GM19452 (cell line): ENCODE measurements around the gene PLCG2.

Experiments used
- ATAC-seq: cut with Tn5 transposase; IDR thresholded peaks from one replicate; pipeline ENCODE4 v1.9.1; 2021; ENCODE audit not compliant: unreplicated experiment

Gene PLCG2

GRCh38 chr16:81814751-81815428 is 35.8 kb downstream of the PLCG2 start:
- no peak for ATAC-seq

DNA sequence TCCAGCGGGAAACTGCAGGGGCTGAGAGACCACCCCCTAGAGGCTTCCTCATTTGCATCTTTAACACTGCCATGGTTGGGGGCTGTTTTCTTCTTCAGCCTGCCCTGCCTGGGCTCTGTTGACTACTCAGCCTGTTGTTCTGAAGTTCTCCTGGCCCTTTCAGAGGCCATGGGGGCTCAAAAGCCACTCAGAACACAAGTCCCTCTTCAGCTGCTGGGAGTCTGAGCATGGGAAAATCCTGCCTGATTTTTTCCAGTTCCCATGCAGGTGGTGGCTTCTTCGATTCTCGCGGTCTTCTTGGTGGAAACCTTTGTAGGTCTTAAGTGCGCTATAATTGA is 36.3 kb downstream of the PLCG2 start:
- ATAC-seq = no peak

GRCh38 chr16:81816351-81816750 is 37.3 kb downstream of the PLCG2 start:
- ATAC-seq = no peak

GRCh38 chr16:81816793-81817210 is 37.7 kb downstream of the PLCG2 start:
- no peak for ATAC-seq

DNA sequence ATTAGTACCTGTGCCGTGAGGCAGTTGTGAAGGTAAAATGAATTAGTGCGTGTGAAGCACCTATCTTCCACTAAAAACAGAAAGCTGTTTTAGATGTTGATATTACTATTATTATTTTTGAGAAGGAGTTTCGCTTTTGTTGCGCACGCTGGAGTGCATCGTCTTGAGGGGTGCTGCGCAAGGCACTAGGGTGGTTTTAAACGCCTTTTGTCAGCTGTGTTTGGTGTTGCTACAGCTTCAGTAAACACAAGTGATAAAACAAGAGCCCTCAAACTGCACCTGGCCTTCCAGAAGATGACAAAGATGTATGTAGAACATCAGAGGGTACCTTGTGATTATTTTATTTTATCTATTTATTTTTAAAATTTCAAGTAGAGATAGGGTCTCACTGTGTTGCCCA is 38.2 kb downstream of the PLCG2 start:
- peak; percentile 29 for ATAC-seq

DNA sequence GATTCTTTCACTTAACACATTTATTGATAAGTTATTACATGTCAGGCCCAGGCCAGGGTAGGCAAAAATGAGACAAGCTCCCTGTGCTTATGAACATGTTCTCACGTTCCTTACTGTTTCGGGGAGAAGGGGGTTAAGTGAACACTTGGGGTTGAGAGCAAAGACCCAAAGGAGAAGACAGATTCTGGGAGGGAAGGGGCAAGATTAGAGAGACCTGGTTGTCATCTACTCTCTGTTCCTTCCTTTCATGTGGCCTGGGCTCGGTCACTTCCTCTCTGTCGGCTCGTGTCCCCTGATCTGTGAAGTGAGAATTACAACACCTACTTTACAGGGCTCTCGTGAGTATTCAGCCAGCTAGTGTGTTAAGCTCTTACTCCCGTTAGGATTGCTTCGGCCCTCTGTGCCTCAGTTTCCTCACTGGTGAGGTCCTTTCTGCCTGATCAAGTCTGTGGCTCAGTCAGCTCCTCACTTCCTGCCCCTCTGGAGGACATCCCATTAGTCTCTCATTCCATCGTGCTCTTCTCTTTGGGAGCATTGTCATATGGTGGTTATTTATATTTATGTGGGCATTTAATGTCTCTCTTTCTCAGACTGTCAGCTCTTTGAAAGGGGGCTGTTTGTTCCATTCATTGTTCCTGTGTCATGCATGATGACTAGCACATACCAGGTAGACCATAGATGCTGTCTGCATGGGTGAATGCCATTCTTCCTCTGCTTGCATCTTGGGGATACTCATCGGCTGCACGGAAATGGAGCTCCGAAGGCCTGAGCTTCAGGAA is 38.9 kb downstream of the PLCG2 start:
- peak; percentile 37 for ATAC-seq

DNA sequence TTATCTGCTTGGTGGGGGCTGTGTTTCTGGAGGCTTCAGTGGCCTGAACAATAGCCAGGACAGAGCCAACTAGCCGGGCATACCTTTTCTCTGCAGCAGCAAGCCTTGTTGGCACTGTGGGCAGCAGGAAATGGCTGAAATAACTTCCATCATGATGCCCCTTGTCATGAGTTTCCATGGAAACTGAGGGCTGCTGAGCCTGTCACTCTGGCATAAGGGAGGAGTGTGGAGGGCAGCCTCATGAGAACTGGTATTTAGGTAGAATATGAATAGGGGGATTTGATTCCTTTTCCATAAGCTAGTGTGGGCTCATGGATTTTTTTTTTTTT is 39.4 kb downstream of the PLCG2 start:
- ATAC-seq = no peak

DNA sequence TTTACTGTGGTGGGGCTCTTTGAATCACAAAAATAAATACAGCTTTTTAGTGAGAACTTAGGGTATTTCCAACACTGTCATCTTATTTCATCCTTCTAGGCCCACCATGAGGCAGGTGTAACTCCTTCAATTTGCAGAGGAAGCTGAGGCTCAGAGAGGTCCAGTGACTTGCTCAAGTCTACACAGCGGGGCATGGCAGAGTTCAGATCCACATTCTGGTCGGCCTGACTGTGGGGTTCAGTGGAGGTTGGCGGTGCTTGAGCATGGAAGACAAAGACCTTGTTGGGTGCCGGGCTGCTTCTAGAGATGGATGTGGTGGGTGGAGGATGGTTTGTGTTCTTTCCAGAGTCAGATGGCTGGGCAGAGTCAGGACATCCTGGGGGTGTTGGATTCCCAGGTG is 39.8 kb downstream of the PLCG2 start:
- ATAC-seq = no peak

DNA sequence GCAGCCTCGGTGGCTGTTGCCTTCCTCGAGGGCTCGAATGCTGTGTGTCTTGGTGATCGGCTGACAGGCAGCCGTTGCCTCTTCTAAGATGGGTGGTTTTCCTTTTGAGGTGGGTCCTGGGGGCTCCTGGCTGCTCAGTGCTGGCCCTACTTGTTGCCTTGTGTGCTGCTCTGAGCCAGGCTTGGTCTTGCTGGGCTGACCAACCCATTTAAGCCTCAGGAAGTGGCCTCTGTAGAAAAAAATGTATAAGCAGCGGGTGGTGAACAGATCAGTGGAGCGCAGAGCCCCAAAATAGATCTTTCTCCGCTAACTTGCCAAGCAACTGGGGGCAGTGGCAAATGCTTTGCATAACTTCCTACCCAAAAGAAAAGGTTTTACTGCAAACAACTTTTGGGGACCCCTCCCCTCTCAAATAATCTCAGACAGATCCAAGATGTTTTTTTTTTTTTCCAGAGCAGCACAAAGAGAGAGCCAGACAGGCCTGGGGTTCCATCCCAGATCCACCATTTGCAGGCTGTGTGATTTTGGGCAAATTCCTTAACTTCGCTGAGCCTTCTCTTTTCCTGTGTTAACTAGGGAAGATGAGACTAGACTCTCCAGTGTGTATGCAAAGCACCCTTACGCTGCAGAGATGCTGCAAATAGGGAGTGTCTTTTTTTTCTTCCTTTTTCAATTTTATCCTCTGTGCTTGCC is 42.5 kb downstream of the PLCG2 start:
- peak; percentile 41 for ATAC-seq

DNA sequence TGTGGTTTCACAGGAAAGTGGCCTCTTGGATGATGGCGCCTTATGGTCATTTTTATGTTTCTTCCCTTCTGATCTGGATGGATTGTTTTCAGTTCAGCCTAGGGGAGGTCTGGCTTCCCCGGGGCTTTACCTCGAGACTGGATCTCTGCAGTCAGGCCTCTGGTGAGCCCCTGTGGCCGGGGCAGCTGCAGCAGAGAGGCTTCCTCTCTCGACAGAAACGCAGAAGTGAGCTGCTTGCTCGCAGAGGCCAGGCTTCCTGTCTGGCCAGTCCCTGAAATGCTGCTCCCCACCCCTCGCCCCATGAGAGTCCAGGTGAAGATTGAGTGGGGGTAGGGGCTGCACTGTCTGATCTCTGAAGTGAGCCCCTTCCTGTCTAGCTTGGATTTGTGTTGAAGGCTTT is 44.0 kb downstream of the PLCG2 start:
- ATAC-seq = peak; percentile 55

- ATAC-seq = no peak
These were observed 44.6 kb downstream of the PLCG2 start for GRCh38 chr16:81823734-81824133.

- no peak for ATAC-seq
These were observed 47.4 kb downstream of the PLCG2 start for GRCh38 chr16:81826523-81826922.

DNA sequence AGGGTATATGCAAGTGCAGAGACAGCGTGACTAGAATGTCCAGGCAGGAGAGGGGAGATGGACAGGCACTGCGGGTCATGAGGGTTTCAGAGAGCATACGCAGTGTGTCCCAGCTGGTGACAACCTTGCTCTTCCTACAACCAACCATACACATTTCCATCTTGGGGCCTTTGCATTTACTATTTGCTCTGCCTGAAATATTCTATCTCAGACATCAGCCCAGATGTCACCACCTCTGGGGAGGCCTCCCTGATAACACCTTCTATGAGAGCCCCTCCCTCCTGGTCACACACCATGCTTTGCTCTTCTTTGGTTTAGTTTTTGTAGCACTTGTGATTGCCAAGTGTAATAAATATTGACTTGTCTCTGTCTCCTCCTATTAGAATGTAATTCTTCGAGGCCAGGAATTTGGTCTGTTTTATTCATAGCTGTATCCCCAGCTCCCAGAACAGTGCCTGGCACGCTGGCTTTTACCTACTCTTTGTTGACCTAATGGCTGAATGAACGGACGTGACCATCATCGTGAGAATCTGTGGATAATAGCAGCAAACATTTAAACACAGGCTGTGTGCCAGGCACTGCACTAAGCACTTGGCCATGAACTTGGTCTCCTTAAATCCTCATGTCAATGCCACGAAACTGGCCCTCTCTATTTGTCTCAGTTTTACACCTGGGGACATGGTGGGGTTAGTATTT is 51.9 kb downstream of the PLCG2 start:
- ATAC-seq = peak; percentile 2

- ATAC-seq = peak; percentile 68
These were observed 52.6 kb downstream of the PLCG2 start for GRCh38 chr16:81831722-81832126.

- no peak for ATAC-seq
These were observed 53.9 kb downstream of the PLCG2 start for GRCh38 chr16:81832801-81833547.

DNA sequence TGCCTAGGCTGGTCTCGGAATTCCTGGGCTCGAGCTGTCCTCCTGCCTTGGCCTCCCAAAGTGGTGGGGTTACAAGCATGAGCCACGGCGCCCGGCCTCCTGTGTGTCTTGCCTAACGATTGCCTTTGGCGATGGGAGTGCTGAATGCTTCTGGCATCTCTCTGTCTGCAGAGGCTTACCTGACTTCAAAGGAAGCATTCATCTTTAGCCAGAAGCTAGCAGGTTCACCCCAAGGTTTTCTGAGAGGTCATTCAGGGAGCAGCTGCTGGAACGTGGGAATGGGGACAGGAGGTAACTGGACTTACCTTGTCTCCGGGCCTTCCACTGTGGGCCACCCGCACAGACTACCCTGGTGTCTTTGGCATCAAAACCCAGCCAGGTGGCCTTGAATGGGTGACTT is 54.7 kb downstream of the PLCG2 start:
- ATAC-seq = no peak

DNA sequence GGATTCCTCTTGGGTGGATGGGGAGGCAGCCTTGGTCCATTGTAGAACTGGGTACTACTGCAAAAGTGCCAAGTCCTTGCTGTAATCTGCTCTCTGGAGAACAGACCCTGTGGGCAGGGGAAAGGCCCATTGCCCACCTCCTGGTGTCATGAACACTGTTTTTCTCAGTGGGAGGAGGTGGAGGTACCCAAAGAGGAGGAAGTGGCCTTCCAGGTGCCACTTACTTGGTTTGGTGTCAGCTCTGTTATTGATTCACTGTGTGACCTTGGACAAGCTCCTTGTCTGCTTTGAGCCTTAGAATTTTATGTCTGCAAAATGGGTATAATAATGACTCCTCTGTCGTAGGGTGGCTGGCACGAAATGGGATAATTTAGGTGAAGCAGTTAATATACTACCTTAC is 55.8 kb downstream of the PLCG2 start:
- no peak for ATAC-seq

- ATAC-seq = peak; percentile 68
These were observed 57.4 kb downstream of the PLCG2 start for GRCh38 chr16:81836279-81837054.

GRCh38 chr16:81837312-81837751 is 58.2 kb downstream of the PLCG2 start:
- no peak for ATAC-seq

DNA sequence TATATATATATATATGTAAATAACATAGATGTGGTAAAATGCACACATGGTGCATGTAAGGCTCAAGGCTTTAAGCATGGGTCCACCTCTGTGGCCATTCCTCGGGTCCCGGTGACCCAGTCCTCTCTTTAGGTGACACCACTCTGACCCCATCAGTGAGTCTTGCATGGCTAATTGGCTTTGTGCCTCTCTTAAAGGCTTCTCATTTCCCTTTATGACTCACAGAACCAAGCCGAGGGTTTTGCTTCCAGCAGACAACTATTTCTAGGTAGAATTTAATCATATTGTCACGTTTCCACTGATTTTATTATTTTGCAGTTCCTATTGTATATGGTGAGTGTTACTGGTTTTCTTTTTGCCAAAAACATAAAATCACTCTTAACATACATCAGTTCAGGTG is 59.7 kb downstream of the PLCG2 start:
- ATAC-seq = no peak
